Measurements from ENCODE around the gene CD8B2.

The CD8B2 gene

DNA sequence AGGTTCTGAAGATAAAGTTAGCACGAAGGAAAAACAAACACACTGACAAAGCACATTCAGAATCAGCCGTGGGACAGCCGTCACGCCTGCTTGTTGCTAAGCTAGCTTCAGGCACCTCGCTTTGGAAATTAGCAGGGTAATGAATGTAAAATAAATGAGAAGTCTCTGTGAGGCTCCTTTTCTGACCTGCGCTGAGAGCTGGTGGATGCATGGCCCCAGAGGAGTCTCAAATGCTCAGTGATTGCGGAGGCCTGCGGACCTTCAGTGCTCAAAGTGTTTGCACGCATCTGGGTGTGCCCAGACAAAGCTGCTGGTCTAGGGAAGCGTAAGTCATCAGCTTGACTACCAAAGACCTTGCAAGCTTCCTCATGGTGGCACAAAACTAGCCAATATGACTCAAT, 50.6 kb downstream of the CD8B2 start:
- Histone ChIP-seq H3K27me3 (ENCODE audit: insufficient read depth, low read length) (peaks cover under 1% of the 10 kb centered on the region; the same call in 1 of the 2 replicates), H3K4me3 (ENCODE audit: low read length) (no peak overlapping the region), H3K27ac (ENCODE audit: low read length) (no peak overlapping the region), H3K36me3 (ENCODE audit: insufficient read depth, low read depth, low read length) (no peaks in the 10 kb centered on the region), H3K9ac (ENCODE audit: low read depth, low read length) (no peak overlapping the region), H3K4me1 (ENCODE audit: insufficient read depth, low read length) (peaks cover 4% of the 10 kb centered on the region; the same call in 1 of the 2 replicates), H3K9me3 (ENCODE audit: insufficient read depth, low read depth, low read length) (no peaks in the 10 kb centered on the region)

DNA sequence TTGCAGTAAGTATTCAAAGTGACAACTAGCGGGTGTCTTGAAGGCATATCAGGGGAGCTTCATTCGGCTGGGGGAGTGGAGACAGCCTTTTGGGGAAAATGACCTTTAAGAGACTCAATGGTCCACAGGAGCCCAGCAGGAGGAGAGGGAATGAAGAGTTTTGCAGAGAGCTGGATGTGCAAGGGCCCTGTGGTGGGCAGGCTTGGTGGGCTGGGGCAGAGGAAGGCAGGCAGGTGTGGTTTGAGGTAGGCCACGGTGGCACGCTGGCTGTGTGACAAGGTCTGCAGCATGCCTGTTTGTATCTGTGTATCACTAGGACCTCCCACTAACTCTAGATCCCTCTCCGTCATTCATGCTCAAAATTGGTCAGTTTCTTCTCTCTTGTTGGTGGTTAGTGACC, 53.7 kb downstream of the CD8B2 start:
- peaks cover 13% of the 10 kb centered on the region for H3K27me3 ChIP-seq (ENCODE audit: insufficient read depth, low read length)
- H3K4me3 ChIP-seq (ENCODE audit: low read length): no peak overlapping the region
- H3K27ac ChIP-seq (ENCODE audit: low read length): no peak overlapping the region
- no peaks in the 10 kb centered on the region for H3K4me1 ChIP-seq (ENCODE audit: insufficient read depth, low read length)
- H3K9me3 ChIP-seq (ENCODE audit: insufficient read depth, low read depth, low read length): no peaks in the 10 kb centered on the region
- H3K9ac ChIP-seq (ENCODE audit: low read depth, low read length): no peak overlapping the region
- no peaks in the 10 kb centered on the region for H3K36me3 ChIP-seq (ENCODE audit: insufficient read depth, low read depth, low read length)

DNA sequence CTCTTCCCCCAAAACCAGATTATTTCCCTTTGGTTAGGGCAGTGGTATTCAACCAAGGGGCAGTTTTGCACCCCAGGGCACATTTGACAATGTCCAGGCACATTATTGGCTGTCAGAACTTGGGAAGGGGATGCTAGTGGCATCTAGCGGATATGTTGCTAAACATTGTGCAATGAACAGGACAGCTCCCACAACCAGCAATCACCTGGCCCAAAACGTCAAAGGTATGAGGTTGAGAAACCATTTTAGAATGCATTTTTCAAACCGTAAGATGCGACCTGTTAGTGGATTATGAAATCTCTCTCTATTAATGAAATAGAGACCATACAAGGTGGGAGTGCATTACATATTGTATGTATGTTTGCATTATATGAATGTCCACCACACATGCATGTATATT, 54.2 kb downstream of the CD8B2 start:
- Histone ChIP-seq H3K36me3 (ENCODE audit: insufficient read depth, low read depth, low read length) (no peaks in the 10 kb centered on the region), H3K9ac (ENCODE audit: low read depth, low read length) (no peak overlapping the region), H3K4me1 (ENCODE audit: insufficient read depth, low read length) (no peaks in the 10 kb centered on the region), H3K4me3 (ENCODE audit: low read length) (no peak overlapping the region), H3K27ac (ENCODE audit: low read length) (no peak overlapping the region), H3K9me3 (ENCODE audit: insufficient read depth, low read depth, low read length) (no peaks in the 10 kb centered on the region), H3K27me3 (ENCODE audit: insufficient read depth, low read length) (peaks cover 13% of the 10 kb centered on the region)

DNA sequence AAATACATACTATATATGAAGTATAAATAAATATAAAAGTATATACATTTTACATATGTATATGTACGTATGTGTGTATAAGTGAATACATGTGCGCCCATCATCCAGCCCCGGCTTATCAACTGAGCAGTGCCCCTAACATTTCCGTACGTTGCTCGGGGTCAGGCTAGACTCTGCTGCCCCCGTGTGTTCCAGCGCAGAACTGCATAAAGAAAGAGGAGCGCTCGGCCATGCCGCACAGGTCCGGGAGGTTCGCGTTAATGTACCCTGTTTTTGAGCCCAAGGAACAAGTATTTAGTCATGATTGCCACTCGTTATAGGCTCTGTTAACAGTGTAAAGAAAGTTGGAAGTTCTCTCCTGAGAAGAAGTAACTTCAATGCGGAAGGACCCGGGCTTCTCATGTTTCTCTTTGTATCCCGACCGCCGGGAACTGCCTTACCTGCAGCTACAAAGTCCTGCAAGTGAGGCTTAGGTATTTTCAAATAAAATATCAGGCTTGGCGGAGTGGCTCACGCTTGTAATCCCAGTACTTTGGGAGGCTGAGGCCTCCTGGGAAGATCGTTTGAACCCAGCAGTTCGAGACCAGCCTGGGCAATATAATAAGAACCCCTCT, 55.7 kb downstream of the CD8B2 start:
- H3K27me3 ChIP-seq (ENCODE audit: insufficient read depth, low read length): peaks cover 13% of the 10 kb centered on the region
- no peak overlapping the region for H3K27ac ChIP-seq (ENCODE audit: low read length)
- peak overlapping the region; percentile 73 for H3K4me3 ChIP-seq (ENCODE audit: low read length)
- peak overlapping the region; percentile 71; the same call in 1 of the 2 replicates for H3K9ac ChIP-seq (ENCODE audit: low read depth, low read length)
- no peaks in the 10 kb centered on the region for H3K36me3 ChIP-seq (ENCODE audit: insufficient read depth, low read depth, low read length)
- H3K4me1 ChIP-seq (ENCODE audit: insufficient read depth, low read length): no peaks in the 10 kb centered on the region
- no peaks in the 10 kb centered on the region for H3K9me3 ChIP-seq (ENCODE audit: insufficient read depth, low read depth, low read length)

DNA sequence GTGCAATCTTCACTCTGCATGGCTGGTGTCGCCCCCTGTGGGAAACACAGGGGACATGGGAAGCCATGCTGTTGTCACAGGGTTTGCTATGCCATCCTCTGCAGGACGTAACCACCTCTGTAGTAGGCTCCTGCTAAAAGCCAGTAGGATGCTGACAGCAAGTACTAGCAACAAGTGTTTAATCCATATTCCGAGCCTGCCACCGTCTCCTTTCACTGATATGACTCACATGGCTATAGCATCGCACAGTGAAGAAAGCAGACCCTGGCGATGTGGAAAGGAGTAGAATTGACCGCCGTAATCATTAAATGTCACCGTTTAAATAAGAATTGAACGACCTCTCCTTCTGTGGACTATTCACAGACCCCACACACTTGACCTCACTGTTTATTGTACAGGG, 57.8 kb downstream of the CD8B2 start:
- H3K4me3 ChIP-seq (ENCODE audit: low read length): no peak overlapping the region
- H3K36me3 ChIP-seq (ENCODE audit: insufficient read depth, low read depth, low read length): no peaks in the 10 kb centered on the region
- no peak overlapping the region for H3K9ac ChIP-seq (ENCODE audit: low read depth, low read length)
- H3K27me3 ChIP-seq (ENCODE audit: insufficient read depth, low read length): peaks cover 13% of the 10 kb centered on the region
- H3K27ac ChIP-seq (ENCODE audit: low read length): no peak overlapping the region
- no peaks in the 10 kb centered on the region for H3K4me1 ChIP-seq (ENCODE audit: insufficient read depth, low read length)
- H3K9me3 ChIP-seq (ENCODE audit: insufficient read depth, low read depth, low read length): no peaks in the 10 kb centered on the region

DNA sequence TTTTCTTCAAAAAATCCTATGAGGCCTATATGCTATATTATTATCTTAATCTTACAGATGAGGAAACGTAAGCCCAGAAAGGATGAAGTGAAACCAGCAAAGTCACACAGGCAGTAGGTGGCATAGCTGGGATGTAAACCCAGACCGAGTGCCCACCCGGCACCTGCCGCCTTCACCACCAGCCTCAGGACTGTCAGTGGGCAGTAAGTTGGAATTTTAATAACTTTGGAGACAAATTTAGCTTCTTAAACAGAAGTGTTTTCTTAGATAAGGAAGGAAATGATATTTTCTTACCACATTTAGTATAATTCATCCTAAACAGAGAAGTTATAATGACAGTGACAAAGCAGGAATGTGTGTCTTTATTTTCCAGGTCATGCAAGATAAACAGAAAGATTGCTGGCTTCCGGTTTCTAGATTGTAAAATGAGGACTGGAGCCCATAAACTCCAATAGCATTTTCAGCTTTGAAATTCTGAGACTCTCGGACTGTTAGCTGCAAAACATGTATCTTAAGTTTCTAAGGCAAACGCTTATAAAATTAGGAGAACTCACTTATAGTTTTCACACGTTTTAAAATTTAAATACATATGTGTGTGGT, 59.3 kb downstream of the CD8B2 start:
- Histone ChIP-seq H3K9ac (ENCODE audit: low read depth, low read length) (no peak overlapping the region), H3K4me3 (ENCODE audit: low read length) (no peak overlapping the region), H3K36me3 (ENCODE audit: insufficient read depth, low read depth, low read length) (no peaks in the 10 kb centered on the region), H3K27ac (ENCODE audit: low read length) (no peak overlapping the region), H3K4me1 (ENCODE audit: insufficient read depth, low read length) (no peaks in the 10 kb centered on the region), H3K9me3 (ENCODE audit: insufficient read depth, low read depth, low read length) (no peaks in the 10 kb centered on the region), H3K27me3 (ENCODE audit: insufficient read depth, low read length) (peaks cover 13% of the 10 kb centered on the region)

DNA sequence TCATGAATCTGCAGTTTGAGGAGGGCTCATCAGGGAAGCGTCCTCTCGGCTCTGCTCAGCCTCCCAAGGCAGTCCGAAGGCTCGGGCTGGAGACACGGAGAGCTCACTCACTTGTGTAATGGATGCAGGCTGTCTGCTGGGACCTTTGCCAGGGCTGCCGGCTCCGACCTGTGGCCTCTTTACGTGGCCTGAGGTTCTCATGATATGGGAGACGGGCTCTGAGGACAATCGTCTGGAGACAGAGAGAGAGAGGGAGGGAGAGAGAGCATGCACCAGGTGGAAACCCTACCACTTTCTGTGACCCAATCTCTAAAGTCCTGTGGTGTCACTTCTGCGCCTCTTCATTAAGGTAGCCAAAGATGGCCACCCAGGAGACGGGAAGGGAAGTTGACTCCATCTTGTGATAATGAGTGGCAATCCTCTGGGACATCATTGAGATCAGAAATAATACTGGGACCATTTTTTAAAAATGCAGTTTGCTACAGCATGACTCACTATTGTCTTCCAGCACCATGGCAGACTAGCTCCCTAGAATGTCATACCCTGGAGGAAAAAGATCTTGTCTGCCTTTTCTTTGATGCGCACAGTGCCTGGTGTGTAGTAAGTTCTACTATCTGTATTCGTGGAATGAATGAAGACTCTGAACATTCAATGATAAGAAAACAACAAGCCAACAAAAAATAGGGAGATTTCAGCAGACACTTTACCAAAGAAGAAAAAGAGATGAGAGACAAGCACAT, 60.2 kb downstream of the CD8B2 start:
- no peaks in the 10 kb centered on the region for H3K9me3 ChIP-seq (ENCODE audit: insufficient read depth, low read depth, low read length)
- no peak overlapping the region for H3K9ac ChIP-seq (ENCODE audit: low read depth, low read length)
- H3K4me3 ChIP-seq (ENCODE audit: low read length): no peak overlapping the region
- H3K27me3 ChIP-seq (ENCODE audit: insufficient read depth, low read length): peaks cover 13% of the 10 kb centered on the region
- no peaks in the 10 kb centered on the region for H3K36me3 ChIP-seq (ENCODE audit: insufficient read depth, low read depth, low read length)
- H3K4me1 ChIP-seq (ENCODE audit: insufficient read depth, low read length): no peaks in the 10 kb centered on the region
- H3K27ac ChIP-seq (ENCODE audit: low read length): no peak overlapping the region

DNA sequence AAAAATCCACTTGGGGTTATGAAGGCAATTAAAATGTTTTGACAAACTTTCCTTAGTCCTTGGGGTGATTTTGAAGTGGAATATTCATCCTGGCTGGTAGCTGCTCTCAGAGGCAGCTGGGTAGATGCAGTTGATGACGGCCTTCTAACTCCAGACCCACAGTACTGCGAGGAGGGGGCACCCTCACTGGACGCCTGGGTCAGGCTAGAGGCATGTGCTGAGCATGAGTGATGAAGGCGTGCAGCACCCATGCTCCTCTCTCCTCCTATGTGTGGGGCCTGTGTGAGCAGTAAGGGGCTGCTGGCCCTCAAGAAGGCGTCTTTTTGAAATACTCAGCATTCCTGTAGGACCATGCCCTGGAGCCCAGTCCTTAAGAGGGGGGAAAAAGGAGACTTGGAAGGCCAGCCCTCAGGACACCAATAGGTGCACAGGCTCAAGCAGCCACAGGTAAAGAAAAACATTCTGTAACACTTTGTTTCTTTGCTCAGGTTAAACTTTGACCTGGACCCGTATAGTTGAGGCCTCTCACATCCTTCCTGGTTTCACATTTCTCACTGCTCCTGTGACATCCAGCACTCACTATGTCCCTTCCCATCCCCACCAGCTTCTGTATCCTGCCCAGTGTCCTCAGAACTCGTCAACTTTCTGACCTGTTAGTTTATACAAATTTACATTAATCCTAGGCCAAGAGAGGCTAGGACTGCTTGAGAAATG, 64.4 kb downstream of the CD8B2 start:
- Histone ChIP-seq H3K27me3 (ENCODE audit: insufficient read depth, low read length) (no peaks in the 10 kb centered on the region), H3K27ac (ENCODE audit: low read length) (no peak overlapping the region), H3K4me3 (ENCODE audit: low read length) (no peak overlapping the region), H3K9ac (ENCODE audit: low read depth, low read length) (no peak overlapping the region), H3K4me1 (ENCODE audit: insufficient read depth, low read length) (no peaks in the 10 kb centered on the region), H3K9me3 (ENCODE audit: insufficient read depth, low read depth, low read length) (peaks cover 4% of the 10 kb centered on the region; the same call in 1 of the 2 replicates), H3K36me3 (ENCODE audit: insufficient read depth, low read depth, low read length) (no peaks in the 10 kb centered on the region)

DNA sequence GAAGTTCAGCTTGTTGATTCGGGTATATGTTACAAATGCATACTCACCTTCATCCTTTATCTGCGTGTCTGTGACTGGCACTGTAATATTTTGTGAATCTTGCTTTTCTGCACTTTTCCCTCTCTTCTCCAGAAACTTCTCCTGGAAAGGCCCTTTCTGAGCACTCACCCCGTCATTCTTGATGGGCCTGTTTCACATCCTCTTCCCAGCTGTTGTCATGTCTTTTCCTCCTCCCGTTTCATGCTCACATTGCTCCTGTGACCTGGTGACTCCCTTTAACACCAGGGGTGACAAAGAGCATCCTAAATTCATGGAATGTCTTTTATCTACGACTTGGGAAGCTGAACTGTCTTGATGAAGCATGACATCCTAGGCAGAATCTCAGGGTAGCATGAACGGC, 65.8 kb downstream of the CD8B2 start:
- Histone ChIP-seq H3K27me3 (ENCODE audit: insufficient read depth, low read length) (no peaks in the 10 kb centered on the region), H3K9me3 (ENCODE audit: insufficient read depth, low read depth, low read length) (peaks cover 8% of the 10 kb centered on the region; the same call in 1 of the 2 replicates), H3K4me3 (ENCODE audit: low read length) (no peak overlapping the region), H3K9ac (ENCODE audit: low read depth, low read length) (no peak overlapping the region), H3K36me3 (ENCODE audit: insufficient read depth, low read depth, low read length) (no peaks in the 10 kb centered on the region), H3K27ac (ENCODE audit: low read length) (no peak overlapping the region), H3K4me1 (ENCODE audit: insufficient read depth, low read length) (no peaks in the 10 kb centered on the region)

DNA sequence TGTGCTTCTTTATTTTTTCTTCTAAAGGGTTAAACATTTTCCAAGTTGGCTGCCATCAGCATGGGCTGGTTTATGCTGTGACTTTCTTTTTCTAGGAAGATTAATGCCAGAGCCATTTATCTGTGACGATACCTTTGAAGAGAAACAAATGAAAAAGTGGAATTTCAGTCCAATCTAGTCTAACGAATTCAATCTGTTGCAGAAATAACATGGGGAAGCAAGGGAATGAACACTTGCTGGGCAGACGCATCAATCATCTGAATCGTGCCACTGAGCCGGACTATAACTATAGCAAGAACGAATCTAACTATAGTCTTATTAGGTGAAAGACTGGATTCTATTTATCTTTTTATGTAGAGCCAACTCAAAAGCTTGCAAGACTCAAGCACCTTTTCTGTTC, 66.2 kb downstream of the CD8B2 start:
- Histone ChIP-seq H3K27me3 (ENCODE audit: insufficient read depth, low read length) (no peaks in the 10 kb centered on the region), H3K9me3 (ENCODE audit: insufficient read depth, low read depth, low read length) (peaks cover 8% of the 10 kb centered on the region; the same call in 1 of the 2 replicates), H3K4me3 (ENCODE audit: low read length) (no peak overlapping the region), H3K36me3 (ENCODE audit: insufficient read depth, low read depth, low read length) (no peaks in the 10 kb centered on the region), H3K9ac (ENCODE audit: low read depth, low read length) (no peak overlapping the region), H3K4me1 (ENCODE audit: insufficient read depth, low read length) (no peaks in the 10 kb centered on the region), H3K27ac (ENCODE audit: low read length) (no peak overlapping the region)

DNA sequence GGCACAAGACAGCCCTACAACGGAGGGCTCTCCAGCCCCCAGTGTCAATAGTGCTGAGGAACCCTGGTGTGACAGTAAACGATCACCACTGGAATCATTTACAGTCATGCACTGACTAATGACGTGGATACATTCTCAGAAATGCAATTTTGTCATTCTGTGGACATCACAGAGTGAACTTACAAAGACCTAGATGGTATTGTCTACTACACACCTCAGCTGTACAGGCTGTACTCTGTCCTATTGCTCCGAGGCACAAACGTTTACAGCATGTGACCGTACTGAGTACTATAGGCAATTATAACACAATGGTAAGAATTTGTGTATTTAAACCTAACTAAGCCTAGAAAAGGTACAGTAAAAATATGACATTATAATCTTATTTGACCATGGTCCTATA, 67.2 kb downstream of the CD8B2 start:
- Histone ChIP-seq H3K4me1 (ENCODE audit: insufficient read depth, low read length) (no peaks in the 10 kb centered on the region), H3K4me3 (ENCODE audit: low read length) (no peak overlapping the region), H3K36me3 (ENCODE audit: insufficient read depth, low read depth, low read length) (no peaks in the 10 kb centered on the region), H3K9me3 (ENCODE audit: insufficient read depth, low read depth, low read length) (peaks cover 8% of the 10 kb centered on the region; the same call in 1 of the 2 replicates), H3K9ac (ENCODE audit: low read depth, low read length) (no peak overlapping the region), H3K27ac (ENCODE audit: low read length) (no peak overlapping the region), H3K27me3 (ENCODE audit: insufficient read depth, low read length) (no peaks in the 10 kb centered on the region)

Measured in iPS-20b (cell line).